HG02571 (cell line): Measurements from ENCODE around the gene CLASP1.
A peak's percentile ranks its signal among the peaks of the same experiment; 100 is the strongest.
"Not testable (repeated sequence)": the region's sequence is repeated elsewhere in the genome, so short reads cannot be mapped to it uniquely, and the experiment has no call there.

ENCODE experiments used
- ATAC-seq: cut with Tn5 transposase; IDR thresholded peaks from one replicate; pipeline ENCODE4 v1.9.1; 2021; ENCODE audit warnings: mild to moderate bottlenecking, moderate library complexity; ENCODE audit not compliant: unreplicated experiment

The CLASP1 gene

GRCh38 chr2:121335294-121336290, 313.7 kb downstream of the CLASP1 start:
- no peak for ATAC-seq

- no peak for ATAC-seq
Measured at GRCh38 chr2:121334581-121335293, 314.5 kb downstream of the CLASP1 start.

GRCh38 chr2:121333834-121334558, 315.3 kb downstream of the CLASP1 start:
- ATAC-seq: peak; percentile 66

- no peak for ATAC-seq
Measured at GRCh38 chr2:121333231-121333630, 316.0 kb downstream of the CLASP1 start.

- ATAC-seq: not testable (repeated sequence)
Measured at GRCh38 chr2:121331324-121331723, 317.9 kb downstream of the CLASP1 start.

GRCh38 chr2:121330921-121331320, 318.3 kb downstream of the CLASP1 start:
- ATAC-seq: no peak

- no peak for ATAC-seq
Measured at GRCh38 chr2:121329786-121330185, 319.5 kb downstream of the CLASP1 start.

GRCh38 chr2:121326628-121327027, 322.6 kb downstream of the CLASP1 start:
- ATAC-seq: no peak

- ATAC-seq: no peak
Measured at GRCh38 chr2:121324601-121325000, 324.7 kb downstream of the CLASP1 start.

- no peak for ATAC-seq
Measured at GRCh38 chr2:121321476-121321875, 327.8 kb downstream of the CLASP1 start.

GRCh38 chr2:121319941-121320340, 329.3 kb downstream of the CLASP1 start:
- ATAC-seq: no peak

- ATAC-seq: no peak
Measured at GRCh38 chr2:121316986-121317385, 332.3 kb downstream of the CLASP1 start.

- not testable (repeated sequence) for ATAC-seq
Measured at GRCh38 chr2:121313701-121314100, 335.6 kb downstream of the CLASP1 start.

- no peak for ATAC-seq
Measured at GRCh38 chr2:121309801-121310200, 339.5 kb downstream of the CLASP1 start.

- ATAC-seq: no peak
Measured at GRCh38 chr2:121309323-121309722, 339.9 kb downstream of the CLASP1 start.

GRCh38 chr2:121307048-121307447, 342.2 kb downstream of the CLASP1 start:
- ATAC-seq: no peak

- no peak for ATAC-seq
Measured at GRCh38 chr2:121304941-121305340, 344.3 kb downstream of the CLASP1 start.

- ATAC-seq: no peak
Measured at GRCh38 chr2:121303531-121304263, 345.6 kb downstream of the CLASP1 start.

- not testable (repeated sequence) for ATAC-seq
Measured at GRCh38 chr2:121301190-121301589, 348.1 kb downstream of the CLASP1 start.

GRCh38 chr2:121298476-121298875, 350.8 kb downstream of the CLASP1 start:
- ATAC-seq: no peak
